ENCODE results near the gene SULF2. TPM values are rescaled to one million over a fixed set of nuclear protein-coding genes. Genes with fewer than 3 reads are reported as not detected.

The SULF2 gene
- total and polyA plus RNA-seq, 2 donors (not counting 1 experiment from before 2014, with no cell fraction given) = 1.2 to 1.7 TPM

GRCh38 chr20:47781632-47782031, 3.6 kb downstream of the SULF2 start:
- peaks cover 0 to 39% (median 20%) of the 10 kb centered on the region in 4 experiments for H3K27me3 ChIP-seq (replicated peaks in 1 of 4; ENCODE audit: control extremely low read depth in 1 of 4, control insufficient read depth in 3 of 4, insufficient read depth in 4 of 4, low read length in 3 of 4)
- peaks cover 41% of the 10 kb centered on the region for H3K27me3 Mint-ChIP-seq
- H2AFZ ChIP-seq (ENCODE audit: insufficient read depth, low read depth, low read length, poor library complexity, severe bottlenecking) = no peak overlapping the region
- no peaks in the 10 kb centered on the region for H4K20me1 ChIP-seq (ENCODE audit: control insufficient read depth, insufficient read depth, low read length, poor library complexity, severe bottlenecking)
- ATAC-seq (ENCODE audit: low read depth) (no peak), DNase-seq (no peak)
- no peak overlapping the region for H3K27ac Mint-ChIP-seq
- H3K9me3 Mint-ChIP-seq (ENCODE audit: insufficient read depth) = no peaks in the 10 kb centered on the region
- ChIA-PET CTCF (no interaction called here), POLR2A (no interaction called here)
- no peak overlapping the region for H3K9ac ChIP-seq (ENCODE audit: low read length)
- peaks cover 0 to 4% (median 0%) of the 10 kb centered on the region in 3 donors for H3K9me3 ChIP-seq (ENCODE audit: control extremely low read depth in 1 of 3, control insufficient read depth in 2 of 3, insufficient read depth in 1 of 3, low read length in 2 of 3)
- H3K4me1 Mint-ChIP-seq = peaks cover 20% of the 10 kb centered on the region
- no peak overlapping the region for H3K4me3 ChIP-seq (ENCODE audit: control extremely low read depth in 1 of 5, extremely low read depth in 1 of 5, insufficient read depth in 1 of 5, low read depth in 2 of 5, low read length in 4 of 5)
- intact Hi-C loops (cut with micrococcal nuclease) = no loop called here
- TF ChIP-seq, protein P1, sequence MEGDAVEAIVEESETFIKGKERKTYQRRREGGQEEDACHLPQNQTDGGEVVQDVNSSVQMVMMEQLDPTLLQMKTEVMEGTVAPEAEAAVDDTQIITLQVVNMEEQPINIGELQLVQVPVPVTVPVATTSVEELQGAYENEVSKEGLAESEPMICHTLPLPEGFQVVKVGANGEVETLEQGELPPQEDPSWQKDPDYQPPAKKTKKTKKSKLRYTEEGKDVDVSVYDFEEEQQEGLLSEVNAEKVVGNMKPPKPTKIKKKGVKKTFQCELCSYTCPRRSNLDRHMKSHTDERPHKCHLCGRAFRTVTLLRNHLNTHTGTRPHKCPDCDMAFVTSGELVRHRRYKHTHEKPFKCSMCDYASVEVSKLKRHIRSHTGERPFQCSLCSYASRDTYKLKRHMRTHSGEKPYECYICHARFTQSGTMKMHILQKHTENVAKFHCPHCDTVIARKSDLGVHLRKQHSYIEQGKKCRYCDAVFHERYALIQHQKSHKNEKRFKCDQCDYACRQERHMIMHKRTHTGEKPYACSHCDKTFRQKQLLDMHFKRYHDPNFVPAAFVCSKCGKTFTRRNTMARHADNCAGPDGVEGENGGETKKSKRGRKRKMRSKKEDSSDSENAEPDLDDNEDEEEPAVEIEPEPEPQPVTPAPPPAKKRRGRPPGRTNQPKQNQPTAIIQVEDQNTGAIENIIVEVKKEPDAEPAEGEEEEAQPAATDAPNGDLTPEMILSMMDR (IDR thresholded peaks at IDR 0.05) = no peak
- TF ChIP-seq EZH2 (IDR thresholded peaks at IDR 0.05; ENCODE audit: borderline replicate concordance, insufficient read depth, low read depth, low read length, poor library complexity, severe bottlenecking) = no peak
- no peaks in the 10 kb centered on the region for H3K79me2 ChIP-seq (ENCODE audit: control insufficient read depth, insufficient read depth, low read length)
- no peak overlapping the region for H3K27ac ChIP-seq (ENCODE audit: low read length in 2 of 2)
- H3K4me2 ChIP-seq (replicated peaks; ENCODE audit: low read depth, low read length, poor library complexity, severe bottlenecking) = no peak overlapping the region
- H3K36me3 ChIP-seq (replicated peaks in 1 of 2; ENCODE audit: control extremely low read depth in 1 of 2, control insufficient read depth in 1 of 2, extremely low read depth in 1 of 2, insufficient read depth in 2 of 2, low read length in 1 of 2) = peaks cover 0 to 1% of the 10 kb centered on the region in 2 experiments
- no peak overlapping the region for H3K4me3 Mint-ChIP-seq
- H3K4me1 ChIP-seq (ENCODE audit: control insufficient read depth in 2 of 2, insufficient read depth in 2 of 2, low read length in 2 of 2) = peaks cover 19 to 20% of the 10 kb centered on the region in 2 donors
- 91% methylated on average over 4 of the region's 4 CpGs for WGBS (ENCODE audit: insufficient coverage)

GRCh38 chr20:47780720-47781389, 4.4 kb downstream of the SULF2 start:
- no peak overlapping the region for H3K9ac ChIP-seq (ENCODE audit: low read length)
- no peak overlapping the region for H3K4me3 ChIP-seq (ENCODE audit: control extremely low read depth in 1 of 5, extremely low read depth in 1 of 5, insufficient read depth in 1 of 5, low read depth in 2 of 5, low read length in 4 of 5)
- WGBS (ENCODE audit: insufficient coverage) = 93% methylated on average over 7 of the region's 10 CpGs
- ATAC-seq (ENCODE audit: low read depth) = no peak
- DNase-seq = no peak
- H3K4me3 Mint-ChIP-seq = no peak overlapping the region
- H3K27me3 ChIP-seq (replicated peaks in 1 of 4; ENCODE audit: control extremely low read depth in 1 of 4, control insufficient read depth in 3 of 4, insufficient read depth in 4 of 4, low read length in 3 of 4) = peaks cover 0 to 33% (median 19%) of the 10 kb centered on the region in 4 experiments
- H3K79me2 ChIP-seq (ENCODE audit: control insufficient read depth, insufficient read depth, low read length) = no peaks in the 10 kb centered on the region
- H3K4me2 ChIP-seq (replicated peaks; ENCODE audit: low read depth, low read length, poor library complexity, severe bottlenecking) = no peak overlapping the region
- peaks cover 11 to 13% of the 10 kb centered on the region in 2 donors for H3K4me1 ChIP-seq (ENCODE audit: control insufficient read depth in 2 of 2, insufficient read depth in 2 of 2, low read length in 2 of 2)
- peaks cover 0 to 1% of the 10 kb centered on the region in 2 experiments for H3K36me3 ChIP-seq (replicated peaks in 1 of 2; ENCODE audit: control extremely low read depth in 1 of 2, control insufficient read depth in 1 of 2, extremely low read depth in 1 of 2, insufficient read depth in 2 of 2, low read length in 1 of 2)
- peaks cover 12% of the 10 kb centered on the region for H3K4me1 Mint-ChIP-seq
- peaks cover 34% of the 10 kb centered on the region for H3K27me3 Mint-ChIP-seq
- H3K9me3 Mint-ChIP-seq (ENCODE audit: insufficient read depth) = no peaks in the 10 kb centered on the region
- no peak for TF ChIP-seq EZH2 (IDR thresholded peaks at IDR 0.05; ENCODE audit: borderline replicate concordance, insufficient read depth, low read depth, low read length, poor library complexity, severe bottlenecking)
- TF ChIP-seq, protein P1 (IDR thresholded peaks at IDR 0.05) = no peak
- no peak overlapping the region for H3K27ac ChIP-seq (ENCODE audit: low read length in 2 of 2)
- ChIA-PET CTCF (no interaction called here), POLR2A (no interaction called here)
- intact Hi-C loops (cut with micrococcal nuclease) = no loop called here
- H4K20me1 ChIP-seq (ENCODE audit: control insufficient read depth, insufficient read depth, low read length, poor library complexity, severe bottlenecking) = no peaks in the 10 kb centered on the region
- H3K27ac Mint-ChIP-seq = no peak overlapping the region
- peaks cover 0 to 4% (median 0%) of the 10 kb centered on the region in 3 donors for H3K9me3 ChIP-seq (ENCODE audit: control extremely low read depth in 1 of 3, control insufficient read depth in 2 of 3, insufficient read depth in 1 of 3, low read length in 2 of 3)
- H2AFZ ChIP-seq (ENCODE audit: insufficient read depth, low read depth, low read length, poor library complexity, severe bottlenecking) = no peak overlapping the region
